Measurements from ENCODE around the gene METTL25B. TPM values are rescaled to one million over a fixed set of nuclear protein-coding genes. Genes with fewer than 3 reads are reported as not detected.

The METTL25B gene
- polyA plus RNA-seq, 3 donors: 28.6 to 51.8 (median 39.2) TPM

DNA sequence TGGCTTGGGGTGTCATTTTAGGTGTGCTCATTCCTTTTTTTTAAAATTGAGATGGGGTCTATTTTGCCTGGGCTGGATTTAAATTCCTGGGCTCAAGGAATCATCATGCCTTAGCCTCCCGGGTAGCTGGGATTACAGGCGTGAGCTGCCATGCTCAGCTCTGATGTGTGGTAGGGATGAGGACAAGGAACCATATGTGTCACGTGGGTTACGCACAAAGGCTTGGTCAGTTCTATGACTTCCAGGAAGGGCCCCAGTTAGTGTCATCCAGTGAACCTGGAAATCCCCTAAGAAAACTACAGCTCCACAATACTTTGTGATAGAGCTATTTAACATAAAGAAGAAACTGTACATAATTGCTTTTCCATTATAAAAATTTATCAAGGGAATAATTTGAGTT lies 6.7 kb upstream of the METTL25B start:
- no peak for DNase-seq

DNA sequence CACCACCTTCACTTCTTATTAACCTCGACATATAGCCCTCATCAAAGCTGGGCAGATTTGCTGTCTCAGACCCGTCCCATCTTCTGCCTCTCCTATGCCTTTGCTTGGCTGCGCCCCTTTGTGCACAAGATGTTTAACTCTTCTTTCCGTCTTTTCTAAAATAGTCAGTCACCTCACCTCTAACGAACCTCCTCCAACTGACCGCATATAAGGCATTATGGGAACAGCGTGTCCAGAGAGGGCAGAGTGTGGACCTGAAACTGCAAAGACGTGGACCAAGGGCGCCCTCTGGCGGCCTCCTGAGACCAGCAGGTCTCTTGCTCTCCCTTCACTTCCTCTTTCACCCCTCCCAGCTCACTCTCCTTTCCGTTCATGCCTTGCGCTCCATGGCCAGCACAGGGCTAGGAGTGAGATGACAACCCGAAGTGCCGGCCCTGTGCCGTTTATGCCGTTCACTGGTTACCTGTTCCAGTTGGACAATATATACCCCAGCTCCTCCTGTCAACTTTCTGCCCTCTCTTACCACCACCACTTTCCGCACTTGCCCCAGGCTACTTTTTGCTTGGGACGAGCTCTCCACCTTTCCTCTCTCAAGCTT lies 2.5 kb upstream of the METTL25B start:
- DNase-seq: peak; percentile 89

DNA sequence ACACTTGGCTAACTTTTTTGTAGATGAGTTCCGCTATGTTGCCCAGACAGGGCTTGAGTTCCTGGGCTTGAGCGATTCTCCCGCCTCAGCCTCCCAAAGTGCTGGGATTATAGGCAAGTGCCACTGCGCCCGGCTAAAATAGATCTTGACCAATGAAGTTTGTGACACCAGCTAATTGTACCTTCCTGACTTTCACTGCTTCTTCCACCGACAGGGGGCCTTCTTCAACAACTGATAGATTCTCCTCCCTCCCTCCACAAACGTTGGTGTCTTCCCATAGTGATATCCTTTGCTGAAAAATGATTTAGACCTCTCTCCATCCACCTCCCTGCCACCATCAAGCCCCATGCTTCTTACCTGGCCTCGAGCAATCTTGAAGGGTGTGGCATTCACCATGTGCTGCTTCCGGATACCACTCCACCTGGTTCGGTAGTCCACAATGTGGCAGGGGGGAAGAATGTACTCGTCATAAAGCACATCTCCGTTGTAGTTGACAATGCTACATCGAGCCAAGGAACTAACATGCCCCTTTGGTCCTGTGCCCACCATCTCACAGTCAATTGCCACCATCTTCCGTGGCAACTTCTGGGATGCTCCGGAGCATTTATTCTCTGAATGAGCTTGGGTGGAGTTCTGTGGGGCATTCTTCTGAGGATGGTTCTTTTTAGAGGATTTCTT lies 1.6 kb upstream of the METTL25B start:
- no peak for DNase-seq

DNA sequence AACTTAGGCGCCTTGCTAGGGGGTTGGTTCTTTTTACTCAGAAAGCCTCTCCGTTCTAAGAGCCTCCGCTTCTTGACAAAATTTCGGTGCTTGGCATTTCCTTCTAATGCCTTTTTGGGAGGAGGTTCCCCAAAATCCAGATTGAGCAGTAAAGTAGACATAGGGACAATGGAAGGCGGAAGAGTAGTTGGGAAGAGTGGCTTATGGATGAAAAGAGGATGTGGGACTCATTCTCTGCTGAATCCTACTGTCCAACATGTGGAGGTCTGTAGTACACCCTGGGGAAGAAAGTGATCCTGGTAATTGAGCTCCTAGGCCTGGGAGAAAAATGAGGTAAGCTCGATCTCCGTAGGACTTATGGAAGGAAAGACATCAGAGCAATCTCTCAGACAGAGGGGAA lies 777 bp upstream of the METTL25B start:
- DNase-seq: no peak

DNA sequence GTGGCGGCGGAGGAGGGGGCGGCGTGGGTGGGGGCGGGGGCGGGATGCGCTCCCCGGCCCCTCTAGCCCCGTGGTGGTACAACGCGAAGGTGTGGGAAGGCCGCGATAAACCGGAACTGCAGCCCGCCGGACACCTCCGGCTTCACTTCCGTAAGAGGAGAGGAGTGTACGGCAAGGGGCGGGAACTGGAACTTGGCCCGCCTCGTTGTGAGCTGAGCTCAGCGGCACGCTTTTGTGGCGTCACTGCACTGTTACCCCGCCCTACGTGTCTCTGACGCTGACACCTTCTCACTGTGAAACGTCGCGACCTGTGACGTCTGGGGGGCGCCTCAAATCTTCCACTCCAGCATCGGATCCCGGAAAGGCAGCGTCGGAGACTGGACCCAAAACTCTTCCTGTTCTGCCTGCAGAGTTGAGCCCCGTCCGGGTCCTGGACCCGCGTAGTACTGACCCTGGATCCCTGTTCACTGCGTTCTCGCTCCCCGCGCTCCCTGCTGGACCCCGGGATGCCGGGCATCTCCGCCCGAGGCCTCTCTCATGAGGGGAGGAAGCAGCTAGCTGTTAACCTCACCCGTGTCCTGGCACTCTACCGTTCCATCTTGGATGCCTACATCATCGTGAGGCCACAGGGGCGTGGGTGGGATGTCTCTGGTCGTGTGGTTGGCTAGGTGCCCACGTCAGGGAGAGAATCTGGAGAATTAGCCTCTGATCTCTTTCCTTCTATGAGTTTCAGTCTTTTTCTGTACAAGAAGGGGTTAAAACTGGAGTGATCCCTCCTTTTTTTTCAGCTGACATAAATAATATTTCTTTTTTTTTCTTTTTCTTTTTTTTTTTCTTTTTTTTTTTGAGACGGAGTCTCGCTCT lies 562 bp downstream of the METTL25B start, which contains the start of gene ISG20L2:
Gene ISG20L2, minus strand, starts transcription at position 168 of the 864 bp plus-strand sequence. CDS start 1,114 bp downstream, outside the sequence.
- DNase-seq: peak; percentile 97

DNA sequence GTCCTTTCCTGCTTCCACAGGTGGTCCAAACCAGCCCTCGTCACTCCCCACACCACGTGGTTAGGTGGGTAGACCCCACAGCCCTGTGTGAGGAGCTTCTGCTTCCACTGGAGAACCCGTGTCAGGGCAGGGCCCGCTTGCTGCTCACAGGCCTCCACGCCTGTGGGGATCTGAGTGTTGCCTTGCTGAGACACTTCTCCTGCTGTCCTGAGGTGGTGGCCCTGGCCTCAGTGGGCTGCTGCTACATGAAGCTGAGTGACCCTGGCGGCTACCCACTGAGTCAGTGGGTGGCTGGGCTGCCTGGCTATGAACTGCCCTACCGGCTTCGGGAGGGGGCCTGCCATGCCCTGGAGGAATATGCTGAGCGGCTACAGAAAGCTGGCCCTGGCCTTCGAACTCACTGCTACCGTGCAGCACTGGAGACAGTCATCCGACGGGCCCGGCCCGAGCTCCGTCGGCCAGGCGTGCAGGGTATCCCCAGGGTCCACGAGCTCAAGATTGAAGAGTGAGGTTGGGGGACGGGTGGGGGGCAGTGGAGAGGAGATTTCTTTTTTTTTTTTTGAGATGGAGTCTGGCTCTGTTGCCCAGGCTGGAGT lies 5.8 kb downstream of the METTL25B start:
- DNase-seq: no peak

DNA sequence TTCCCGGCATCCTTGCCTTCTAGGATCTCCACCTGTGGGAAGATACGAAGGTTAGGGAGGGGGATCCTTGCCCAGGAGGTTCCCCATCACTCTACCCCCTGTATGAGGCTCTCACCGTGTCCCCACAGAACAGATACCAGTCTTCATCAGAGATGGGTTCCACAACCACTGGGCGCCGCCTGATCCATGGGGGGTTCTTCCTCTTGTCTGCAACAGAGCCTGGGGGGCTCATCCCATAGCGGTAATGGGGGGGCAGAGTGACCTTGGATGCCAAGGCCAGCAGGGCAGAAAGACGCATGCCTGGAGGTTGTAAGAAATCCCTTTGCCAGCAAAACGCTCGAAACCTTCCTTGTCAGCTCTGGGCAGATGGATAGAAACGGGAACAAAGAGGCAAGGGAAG lies 10.1 kb downstream of the METTL25B start:
- DNase-seq: no peak

DNA sequence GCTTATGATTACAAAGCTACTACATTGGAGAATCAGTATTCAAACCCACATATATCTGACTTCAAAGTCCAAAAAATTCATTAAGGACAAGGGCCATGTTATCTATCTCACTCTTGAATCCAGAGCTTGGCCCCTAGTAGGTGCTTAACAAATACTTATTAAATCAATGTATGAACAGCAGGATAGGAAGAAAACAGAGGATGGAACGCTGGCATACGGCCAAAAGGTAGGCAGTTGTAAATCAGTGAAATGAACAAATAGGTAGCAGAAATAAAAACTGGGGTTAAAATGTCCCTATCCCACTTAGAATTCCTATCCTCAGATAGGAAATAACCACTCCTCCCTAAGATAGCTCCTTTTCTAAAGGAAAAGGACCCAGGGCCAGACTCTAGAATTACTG lies 10.6 kb downstream of the METTL25B start:
- DNase-seq: no peak

DNA sequence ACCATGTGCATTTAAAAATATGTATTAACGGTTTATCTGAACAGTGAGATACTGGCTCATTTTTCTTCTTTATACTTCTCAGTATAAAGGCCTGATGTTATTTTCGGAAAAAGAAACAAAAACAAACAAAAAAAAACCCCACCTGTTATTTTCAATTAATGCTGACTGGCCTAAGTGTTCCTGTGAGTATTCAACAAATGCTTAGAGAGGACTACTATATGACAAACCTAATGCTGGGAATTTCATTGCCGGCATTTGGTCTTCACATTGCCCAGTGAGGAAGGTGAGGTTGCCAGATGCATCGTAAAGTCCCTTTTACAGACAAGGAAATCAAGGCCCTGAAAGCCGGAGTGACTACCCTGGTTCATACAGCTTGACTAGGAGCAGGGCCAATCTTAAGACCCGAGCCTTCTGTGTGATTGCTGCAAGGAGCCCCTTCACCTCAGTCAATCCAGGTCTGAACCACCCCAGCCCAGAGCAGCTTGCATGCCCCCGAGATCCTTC lies 12.0 kb downstream of the METTL25B start:
- no peak for DNase-seq

DNA sequence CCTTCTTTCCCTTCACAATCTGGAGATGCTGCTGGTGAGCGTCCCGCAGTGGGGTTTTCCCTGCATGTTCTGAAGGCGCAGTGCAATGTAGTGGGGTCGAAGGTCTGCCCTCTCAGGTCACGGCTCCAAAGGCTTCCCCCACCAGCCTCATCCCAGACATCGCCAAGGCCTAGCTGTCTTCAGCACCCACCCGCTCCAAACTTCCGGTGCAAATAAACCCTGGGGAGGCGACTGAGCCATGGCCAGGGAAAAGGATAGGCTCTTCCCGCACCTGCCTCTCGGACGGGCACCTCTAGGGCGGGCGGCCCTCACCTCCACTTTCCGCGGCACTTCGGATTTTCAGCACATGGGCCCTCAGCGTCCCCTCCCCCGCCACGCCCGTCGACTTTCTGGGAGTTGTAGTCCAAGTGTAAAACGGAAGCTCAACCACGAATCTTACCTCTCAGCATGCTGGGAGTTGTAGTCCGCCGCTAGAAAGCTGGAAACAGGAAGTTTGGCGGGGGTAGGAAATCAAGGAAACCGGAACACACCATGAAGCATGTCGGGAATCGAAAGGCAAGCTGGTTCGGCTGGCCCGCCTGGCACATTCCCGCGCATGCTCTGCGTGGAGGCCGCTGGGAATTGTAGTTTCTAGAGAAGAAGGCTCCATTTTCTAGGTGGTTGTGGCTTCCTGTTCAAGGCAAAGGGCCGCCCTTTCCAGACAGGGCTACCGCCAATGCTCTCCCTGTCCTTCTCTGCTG lies 12.6 kb downstream of the METTL25B start, which contains the start of gene MRPL24:
Gene MRPL24, minus strand, starts transcription at position 348 of the 740 bp plus-strand sequence. CDS start 2,384 bp downstream, outside the sequence.
- peak; percentile 100 for DNase-seq

DNA sequence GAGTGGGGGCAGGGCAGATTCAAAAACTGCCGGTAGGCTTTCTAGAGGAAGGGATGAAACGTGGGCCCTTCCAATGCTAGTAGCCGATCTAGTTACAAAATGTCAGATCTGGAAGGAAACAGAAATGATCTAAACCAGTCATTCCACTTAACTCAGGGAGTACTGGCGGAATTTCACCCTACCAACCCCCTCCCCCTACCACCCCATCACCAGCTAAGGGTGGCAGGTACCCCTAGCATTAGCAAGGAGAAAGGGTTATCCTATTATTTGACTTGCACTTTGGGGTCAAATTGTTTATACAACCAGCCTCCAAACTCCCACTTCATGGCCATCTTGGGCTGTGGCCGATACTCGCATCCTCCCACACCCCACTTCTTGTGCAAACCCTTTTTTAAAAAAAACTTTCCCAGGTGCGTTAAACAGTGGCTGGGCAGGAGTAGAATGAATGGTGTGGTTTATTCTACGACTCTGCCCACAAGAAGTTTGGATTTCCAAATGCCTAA lies 13.3 kb downstream of the METTL25B start:
- DNase-seq: no peak

DNA sequence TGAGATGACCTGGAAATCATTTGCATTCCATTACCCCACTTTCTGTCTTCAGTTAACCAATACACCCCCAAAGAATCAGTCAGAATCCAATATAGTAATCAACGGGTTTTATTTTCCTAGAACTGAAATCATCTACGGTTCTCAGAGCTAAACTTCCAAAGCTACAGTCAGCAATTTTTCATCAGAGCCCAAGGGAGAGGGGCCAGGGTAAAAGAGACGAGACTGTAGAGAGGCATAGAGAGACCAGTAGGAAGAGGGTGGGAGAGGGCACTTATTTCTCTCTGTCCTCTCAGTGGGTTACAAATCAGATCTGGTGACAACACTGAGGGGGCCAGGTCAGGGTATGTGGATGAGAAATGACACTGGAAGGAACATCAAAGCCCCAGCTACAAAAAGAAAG lies 13.7 kb downstream of the METTL25B start:
- DNase-seq: no peak

DNA sequence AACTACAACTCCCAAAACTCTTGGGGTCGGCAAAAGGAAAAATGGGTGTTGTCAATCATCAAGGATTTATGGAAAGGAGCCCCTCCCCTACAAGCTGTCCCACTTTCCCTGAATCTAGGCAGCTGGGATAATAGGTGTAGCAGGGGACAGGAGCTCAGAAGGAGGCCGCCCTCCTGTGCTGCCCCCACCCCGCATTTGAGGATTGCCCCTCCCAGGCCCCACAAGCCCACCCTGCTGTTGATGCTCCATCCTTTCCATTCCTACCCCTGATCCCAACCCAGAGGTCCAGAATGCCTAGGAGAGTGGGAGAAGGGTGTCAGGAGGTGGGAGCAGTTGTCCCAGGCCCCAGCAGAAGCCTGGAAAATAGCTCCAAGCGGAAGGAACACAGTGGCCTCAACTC lies 14.5 kb downstream of the METTL25B start:
- no peak for DNase-seq

DNA sequence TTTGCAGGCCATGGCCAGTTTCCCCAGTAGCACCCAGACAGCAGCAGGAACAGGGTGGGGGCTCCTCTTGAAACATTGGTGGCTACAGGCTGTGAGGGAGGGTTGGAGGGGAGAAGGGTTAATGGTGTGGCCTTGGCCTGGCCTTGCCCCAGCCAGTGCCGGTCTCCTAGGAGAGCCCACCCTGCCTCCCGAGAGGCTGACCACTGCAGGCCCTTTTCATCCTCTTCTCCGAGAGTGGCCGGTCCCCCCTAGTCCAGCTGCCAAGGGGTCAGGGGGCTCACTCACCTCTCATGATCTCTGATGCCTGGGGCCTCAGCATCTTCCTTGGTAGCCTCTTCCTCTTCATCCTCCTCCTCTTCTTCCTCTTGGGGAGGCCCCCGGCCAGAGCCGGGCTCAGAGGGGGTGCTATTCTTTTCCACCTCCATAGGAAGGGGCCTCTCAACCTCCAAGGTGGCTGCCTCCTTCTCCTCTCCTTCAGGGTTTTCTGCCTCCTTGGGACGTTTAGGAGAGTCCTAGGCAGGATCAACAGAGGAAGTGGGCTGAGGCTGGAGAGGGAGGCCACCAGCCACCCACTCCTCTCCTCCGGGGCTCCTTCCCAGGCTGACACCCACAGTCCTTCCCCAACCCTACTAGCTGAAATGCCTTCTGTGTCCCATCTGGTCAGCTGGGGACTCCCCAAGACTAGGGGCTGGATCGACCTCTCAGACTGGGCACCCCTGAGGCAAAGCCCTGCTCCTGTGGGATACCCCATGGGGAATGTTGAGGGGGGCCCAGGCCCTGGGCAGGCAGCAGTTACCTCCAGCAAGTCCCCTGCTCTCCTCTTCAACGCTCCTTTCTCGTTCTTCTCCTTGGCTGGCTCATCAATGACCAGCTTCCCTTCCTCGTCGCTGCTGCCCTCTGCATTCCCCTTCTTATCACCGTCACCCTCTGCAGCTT lies 15.4 kb downstream of the METTL25B start:
- no peak for DNase-seq

DNA sequence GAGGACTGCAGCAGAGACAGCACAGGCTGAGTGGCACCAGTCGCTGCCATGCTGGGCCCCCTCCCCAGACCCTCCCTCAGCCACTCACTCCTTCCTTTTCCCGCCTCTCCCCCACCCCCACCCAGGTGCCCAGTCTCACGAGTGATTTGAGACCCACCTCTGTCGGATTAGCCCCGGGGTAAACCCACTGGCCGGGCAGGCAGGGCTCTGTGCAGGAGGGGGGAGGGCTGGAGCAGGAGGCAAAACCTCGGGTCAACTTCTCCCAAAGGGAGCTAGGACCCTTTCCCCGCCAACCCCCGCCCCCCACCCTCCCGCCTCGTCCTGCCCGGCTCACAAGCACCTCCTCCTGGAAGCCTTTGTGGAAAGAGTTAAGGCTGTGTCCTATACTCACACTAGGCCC lies 16.1 kb downstream of the METTL25B start:
- DNase-seq: no peak

DNA sequence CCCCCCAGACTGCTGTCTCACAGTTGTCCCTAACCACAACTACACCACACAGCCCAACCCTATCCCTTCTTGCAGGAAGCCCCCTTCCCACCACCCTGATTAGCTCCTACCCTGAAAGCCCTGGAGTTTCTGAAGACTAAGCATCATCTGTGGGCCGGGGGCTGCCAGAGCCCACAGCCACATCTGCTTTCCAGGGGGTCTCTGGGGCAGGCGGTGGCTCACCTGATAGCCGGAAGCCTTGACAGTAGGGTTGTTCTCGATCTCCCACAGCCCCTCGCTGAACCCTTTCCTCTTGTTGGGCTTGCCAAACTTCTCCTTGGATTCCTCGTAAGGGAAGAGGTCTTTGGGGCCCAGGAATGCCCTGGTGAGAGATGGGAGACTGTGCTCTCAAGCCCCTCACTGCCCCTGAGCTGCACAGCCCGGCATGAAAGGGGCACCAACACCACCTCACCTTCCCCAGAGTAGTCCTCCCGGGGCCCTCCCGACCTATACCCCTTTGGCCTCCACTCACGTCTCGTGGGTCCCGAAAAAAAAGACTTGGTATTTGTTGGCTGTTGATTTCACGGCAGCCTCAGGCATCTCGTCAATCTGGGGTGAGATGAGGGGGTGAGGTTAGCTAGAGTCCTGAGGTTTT lies 16.6 kb downstream of the METTL25B start:
- DNase-seq: no peak

DNA sequence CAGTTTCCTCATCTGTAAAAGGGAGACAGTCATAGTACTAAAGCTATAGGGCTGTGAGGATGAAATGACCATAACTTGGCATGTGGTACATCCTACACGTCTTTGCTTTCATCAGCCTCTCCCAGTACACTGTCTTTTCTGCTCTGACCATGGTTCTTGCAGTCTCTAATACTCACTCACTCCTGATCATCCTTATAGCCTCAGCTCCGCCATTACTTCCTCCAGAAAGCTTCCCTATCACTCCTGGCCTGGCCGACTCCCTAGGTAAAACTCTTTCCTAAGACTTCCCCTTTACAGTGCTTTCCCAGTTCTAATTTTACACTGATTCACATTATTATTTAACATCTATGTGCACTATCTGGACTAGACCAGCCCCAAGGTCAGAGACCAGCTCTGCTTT lies 17.6 kb downstream of the METTL25B start:
- DNase-seq: no peak

DNA sequence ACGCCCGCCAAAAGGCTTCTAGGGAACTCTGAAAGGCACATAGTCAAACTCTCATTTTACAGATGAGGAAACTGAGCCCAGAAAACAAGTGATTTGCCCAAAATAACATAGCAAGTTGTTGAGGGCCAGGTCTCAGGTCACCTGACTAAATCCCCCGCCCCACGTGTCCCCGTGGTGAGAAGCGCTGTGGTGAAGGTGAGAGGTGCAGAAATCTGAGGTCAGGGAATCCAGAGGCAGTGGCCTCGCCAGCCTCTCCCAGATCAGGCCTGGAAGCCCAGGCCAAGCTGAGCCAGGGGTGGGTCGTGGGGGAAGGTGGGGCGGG lies 18.1 kb downstream of the METTL25B start:
- no peak for DNase-seq
